NCI-H510A treated with DMSO at 0.1 percent for 48 hours (cell line): ENCODE results near the gene PLK2.
A peak's percentile ranks its signal among the peaks of the same experiment; 100 is the strongest.

Source experiments
- DNase-seq: peaks from one replicate; lab custom pipeline; 2025; lab: John Stamatoyannopoulos, UW

PLK2 gene

DNA sequence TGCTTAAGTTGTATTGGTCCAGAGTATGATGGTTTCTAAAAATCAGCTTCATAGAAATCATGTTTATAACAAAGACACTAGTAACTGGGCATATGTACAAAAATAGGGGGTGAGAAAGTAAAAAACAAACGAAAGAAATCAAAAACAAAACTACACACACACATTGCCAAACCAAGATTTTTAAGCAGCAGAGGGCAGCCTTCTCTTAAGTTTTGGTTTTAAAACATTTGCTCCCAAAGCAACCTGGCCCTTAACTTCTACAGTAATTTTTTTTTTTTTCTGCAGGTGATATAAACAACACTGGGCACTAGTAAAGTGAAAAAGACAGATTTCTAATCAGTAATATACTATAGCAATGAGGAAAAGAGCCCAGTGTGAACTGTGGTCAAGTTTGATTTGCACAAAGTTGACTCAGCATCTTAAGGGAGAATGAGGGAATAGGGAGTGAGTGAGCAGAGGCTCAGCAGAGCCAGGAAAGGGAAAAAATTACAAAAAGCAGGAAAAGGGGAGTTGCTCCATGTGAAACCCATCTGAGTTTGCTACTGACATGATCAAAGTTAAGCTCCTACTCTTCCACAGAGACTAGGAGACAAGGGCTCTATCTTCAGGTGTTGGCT is 18.0 kb upstream of the PLK2 start:
- no peak for DNase-seq

DNA sequence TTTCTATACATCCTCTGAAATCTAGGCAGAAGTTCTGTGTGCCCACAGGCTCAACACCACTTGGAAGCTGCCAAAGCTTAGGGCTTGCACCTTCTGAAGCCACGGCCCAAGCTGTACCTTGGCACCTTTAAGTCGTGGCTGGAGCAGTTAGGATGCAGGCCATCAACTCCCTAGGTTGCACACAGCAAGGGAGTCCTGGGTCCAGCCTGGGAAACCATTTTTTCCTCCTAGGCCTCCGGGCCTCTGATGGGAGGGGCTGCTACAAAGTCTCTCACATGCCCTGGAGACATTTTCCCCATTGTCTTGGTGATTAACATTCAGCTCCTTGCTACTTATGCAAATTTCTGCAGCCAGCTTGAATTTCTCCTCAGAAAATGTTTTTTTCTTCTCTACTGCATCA is 15.5 kb upstream of the PLK2 start:
- DNase-seq, result no peak

DNA sequence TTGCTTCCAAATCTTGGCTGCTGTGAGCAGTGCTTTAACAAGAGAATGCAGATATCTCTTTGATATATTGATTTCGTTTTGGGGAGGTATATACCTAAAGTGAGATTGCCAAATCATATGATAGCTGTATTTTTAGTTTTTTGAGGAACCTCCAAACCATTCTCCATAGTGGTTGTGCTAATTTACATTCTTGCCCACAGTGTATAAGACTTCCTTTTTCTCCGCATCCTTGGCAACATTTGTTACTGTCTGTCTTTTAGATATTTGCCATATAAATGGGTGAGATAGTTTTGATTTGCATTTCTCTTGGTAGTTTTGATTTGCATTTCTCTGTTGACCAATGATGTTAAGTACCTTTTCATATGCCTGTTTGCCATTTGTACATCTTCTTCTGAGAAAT is 10.0 kb upstream of the PLK2 start:
- DNase-seq, result no peak

DNA sequence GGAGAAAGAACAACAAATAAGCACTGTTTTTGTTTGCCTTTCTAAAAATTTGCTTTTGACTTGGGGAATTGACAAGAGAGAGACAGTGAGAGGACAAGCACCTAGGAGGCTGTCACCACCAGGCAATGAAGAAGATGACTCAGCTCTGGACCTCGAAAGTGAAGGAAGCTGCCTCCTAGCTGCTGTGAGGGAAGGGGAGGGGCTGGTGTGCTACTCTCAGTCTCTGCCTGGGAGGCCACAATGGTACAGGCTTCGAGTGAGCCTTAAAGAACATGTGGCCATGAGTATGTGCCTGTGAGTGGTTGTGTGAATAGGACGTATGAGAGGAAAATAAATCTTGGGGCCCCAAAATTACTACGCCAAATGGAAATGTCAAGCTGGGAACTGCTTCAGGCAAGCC is 7.1 kb upstream of the PLK2 start:
- DNase-seq, result no peak

DNA sequence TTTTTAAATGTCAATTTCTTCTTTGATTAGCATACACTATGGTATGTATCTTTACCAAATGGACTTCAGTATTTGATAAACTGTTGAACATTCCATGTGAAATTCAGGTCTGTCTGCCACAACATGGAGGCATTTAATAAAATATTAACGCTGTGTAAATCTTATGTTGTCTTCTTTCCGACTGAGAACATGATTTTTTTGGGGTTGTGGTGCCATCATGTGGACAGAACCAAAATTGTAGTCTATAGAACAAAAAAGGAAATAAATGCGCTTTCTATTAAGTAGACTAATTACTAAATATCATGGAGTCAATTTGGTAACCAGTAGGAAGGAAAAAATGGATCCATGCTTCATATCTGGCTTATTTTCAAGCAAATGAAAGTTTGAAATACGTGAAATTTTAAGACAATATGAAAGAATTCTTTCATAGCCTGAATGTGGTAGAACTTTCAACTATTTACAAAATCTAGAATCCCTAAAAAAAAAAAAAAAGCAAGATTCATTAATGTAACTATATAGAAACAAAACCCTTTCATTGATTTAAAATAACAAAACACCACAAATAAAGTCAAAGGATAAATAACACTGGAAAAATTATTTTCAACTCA is 2.8 kb upstream of the PLK2 start:
- DNase-seq, result peak; percentile 22

DNA sequence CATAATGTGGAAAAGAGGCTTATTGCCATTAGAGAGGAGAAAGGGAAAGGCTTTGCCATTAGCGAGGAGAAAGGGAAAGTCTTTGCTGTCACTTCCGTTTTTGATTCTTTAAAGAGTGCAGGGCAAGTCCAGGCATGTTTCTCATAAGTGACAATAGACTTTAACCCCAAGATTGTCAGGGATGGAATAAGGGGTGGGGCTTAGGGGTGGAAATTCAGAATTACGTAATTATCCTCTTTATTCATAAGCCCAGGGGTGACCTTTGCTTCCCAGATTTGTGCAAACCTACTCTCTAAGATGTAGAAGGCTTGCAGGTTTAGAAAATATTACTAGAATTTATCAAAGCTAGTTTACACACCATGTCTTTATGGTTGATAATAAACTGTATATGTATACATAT is 2.3 kb upstream of the PLK2 start:
- peak; percentile 4 for DNase-seq

DNA sequence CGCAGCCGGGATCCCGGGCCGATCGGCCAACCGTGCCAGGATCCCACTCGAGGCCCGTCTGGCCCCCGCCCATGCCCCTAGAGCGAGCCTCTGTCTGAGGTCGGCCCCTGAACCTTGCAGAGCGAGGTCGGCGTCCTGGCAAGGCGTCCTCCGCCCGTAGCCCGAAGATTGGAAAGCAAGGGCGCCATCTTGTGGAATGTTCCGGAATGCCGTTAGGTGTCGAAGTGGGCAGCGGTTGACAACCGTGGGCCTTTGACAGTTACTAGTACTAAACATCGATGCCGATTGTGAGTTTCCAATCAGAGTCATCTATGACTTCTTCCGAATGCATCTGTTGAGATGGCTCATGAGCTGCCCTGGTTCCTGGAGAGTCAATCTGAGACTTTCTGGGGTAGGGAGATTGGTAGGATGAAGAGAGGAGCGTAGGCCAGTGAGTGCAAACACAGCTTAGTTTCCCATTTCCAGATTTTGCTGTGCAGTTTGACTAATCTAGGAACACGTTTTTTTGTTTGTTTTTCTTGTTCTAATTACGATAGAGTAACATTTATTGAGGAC is 923 bp upstream of the PLK2 start:
- DNase-seq, result peak; percentile 84

DNA sequence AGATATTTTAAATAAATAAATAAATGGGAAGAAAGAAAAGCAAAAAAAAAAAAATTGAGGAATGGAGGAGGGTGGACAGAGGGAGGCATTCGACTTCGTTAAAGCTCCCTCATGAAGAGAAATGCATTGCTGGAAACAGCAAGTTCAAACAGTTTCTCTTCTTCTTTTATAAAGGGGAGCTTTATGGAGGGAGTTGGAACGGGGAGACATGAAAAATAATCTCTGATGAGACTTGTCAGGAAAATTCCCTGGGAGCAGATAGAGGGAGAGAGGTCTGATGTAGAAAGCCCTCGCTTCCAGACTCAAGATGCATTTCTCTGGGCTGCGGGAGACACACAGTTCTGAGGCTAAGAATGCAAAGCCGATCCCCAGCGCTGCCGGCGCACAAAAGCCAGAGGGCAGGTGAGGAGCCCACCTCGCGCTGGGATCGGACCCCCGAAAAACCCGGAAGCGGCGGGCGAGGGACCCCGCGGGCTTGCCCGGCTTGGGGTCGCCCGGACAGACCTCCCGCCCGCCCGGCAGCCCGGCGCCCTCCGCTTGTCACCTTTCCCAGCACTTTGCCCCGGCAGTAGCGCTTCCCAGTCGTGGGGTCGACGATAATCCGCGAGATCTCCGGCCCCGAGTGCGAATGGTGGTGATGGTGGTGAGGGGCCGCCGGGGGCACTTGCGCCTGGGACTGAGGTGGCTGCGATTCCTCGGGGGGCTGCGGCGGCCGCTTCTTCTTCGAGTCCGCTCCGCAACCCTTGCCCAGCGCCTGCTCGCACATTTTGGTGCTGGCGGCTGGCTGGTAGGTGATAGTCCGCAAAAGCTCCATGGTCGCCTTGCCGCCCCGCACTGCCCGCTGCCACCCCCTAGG is 512 bp downstream of the PLK2 start:
- peak; percentile 0 for DNase-seq

DNA sequence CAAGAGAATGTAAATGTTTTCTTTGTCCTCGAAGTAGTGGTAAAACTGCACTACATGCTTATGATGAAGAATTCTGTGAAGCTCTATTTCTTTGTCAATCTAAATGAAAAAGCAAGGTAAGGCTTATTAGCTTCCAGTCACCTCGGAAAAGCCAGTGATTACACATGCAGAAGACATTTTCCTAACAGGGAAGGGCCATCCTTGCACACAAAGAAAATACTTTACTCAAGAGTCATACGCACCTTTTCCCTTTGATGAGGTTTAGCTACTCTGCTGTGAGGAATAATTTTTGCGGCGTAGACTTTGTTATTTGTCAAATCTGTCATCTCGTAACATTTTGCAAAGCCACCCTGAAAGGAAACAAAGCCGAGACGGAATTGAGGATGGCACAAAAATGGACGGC is 1.1 kb downstream of the PLK2 start:
- DNase-seq, result peak; percentile 2

DNA sequence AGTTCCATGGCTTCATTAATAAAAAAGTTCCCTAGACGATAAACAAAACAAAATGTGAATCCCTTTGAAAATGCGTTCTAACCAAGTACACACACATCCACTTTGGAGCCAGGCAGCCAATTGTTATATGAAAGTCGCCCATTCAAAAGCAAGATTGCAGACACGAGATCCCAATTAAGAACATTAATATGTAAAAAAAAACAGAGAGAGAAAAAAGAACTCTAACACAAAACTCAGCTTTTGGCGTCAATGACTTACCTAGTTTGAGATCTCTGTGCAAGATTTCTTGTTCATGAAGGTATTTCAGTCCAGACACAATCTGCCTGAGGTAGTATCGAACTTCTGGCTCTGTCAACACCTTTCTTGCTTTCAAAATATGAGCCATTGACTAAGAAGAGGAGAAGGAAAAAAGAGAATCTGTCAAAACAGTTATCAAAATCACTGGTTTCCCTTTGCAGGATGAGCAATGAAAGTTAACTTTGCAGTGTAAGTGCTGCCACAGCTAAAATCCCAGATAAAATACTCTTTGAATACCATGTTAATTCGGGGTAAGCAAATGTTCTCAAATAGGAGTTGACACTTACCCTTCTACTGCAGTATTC is 1.6 kb downstream of the PLK2 start:
- DNase-seq, result no peak

DNA sequence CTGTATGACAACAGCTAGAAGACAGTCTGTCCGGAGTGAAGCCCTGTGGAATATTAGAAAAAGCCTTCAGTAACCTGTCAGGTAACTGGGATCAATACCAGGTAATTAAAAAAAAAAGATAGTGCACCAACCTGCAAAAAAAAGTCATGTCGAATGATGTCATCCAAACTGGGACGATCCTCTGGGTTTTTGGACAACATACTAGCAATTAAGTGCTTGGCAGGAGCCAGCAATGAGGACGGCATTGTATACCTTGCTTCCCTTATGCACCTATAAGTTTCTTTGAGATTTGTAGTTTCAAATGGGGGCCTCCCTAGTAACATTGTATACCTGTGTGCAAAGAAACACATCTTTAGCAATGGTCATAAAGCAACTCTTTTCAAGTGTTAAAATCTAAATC is 2.8 kb downstream of the PLK2 start:
- DNase-seq, result no peak

DNA sequence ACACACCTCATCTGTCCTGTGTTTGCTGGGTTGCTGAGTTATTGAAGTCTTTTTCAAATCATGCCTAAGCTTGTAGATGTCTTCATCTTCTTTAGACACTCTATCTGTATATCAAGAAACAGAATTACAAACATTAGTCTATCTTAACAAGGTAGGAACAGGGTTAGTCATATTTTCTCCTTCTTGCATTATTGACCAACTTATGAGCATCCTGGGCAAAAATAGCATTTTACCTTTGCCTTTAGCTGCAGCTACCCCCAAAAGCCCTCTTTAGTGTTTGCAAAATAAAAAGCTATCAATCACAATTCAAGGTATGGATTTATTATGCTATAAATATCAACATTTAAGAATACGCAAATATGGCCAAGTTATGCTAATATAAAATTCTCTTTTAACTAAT is 3.4 kb downstream of the PLK2 start:
- no peak for DNase-seq

DNA sequence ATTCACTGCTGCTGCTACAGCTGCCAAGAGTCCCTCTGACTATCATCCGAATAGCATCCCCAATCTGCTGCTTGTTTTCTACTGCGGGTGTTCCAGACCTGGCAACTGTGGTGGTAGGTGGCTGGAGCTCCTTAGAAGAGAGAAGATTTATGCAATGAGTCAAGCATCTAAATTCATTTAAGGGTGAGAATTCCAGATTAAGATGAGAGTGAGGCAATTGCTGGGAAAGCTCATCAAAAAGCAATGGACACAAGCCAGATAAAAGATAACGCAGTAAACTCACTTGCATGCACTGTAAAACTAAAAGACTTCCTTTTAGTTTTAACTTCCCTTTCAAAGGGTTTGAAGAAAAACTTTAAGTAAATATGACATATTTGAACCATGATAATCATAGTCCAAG is 3.9 kb downstream of the PLK2 start:
- no peak for DNase-seq

DNA sequence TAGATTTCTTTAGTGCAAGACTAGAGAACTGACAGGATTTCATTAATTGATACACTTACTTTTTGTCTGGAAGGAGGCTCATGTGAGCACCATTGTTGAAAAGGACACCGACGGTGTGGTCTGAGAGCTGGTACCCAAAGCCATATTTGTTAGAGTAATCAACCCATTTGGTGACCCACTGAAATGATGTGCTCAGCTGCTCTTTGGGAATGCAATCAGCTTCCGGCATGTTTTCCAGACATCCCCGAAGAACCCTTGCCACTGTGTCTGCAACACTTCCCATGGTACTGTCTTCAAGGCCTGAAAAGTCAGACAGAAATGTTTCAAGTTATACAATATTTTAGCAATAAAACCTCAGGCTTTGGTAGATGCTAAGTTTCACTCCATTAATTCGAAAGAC is 4.4 kb downstream of the PLK2 start:
- DNase-seq, result no peak

DNA sequence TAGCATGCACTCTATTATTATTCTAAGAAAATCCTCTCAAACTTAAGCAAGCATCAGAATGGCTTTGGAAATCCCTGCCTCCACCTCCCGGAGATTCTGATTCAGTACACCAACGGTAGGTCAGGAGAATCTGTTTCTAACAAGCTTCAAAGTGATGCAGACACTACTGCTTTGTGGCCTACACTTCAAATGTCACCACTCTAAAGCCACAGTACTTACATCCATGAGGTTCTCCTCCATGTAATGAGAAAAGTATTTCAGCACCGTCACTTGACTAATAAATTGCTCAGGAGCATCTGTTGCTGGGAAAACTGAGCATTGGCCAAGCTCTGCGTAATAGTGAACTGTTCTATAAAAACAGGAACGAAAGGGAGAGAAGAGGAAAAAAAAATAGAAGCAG is 4.8 kb downstream of the PLK2 start:
- no peak for DNase-seq

DNA sequence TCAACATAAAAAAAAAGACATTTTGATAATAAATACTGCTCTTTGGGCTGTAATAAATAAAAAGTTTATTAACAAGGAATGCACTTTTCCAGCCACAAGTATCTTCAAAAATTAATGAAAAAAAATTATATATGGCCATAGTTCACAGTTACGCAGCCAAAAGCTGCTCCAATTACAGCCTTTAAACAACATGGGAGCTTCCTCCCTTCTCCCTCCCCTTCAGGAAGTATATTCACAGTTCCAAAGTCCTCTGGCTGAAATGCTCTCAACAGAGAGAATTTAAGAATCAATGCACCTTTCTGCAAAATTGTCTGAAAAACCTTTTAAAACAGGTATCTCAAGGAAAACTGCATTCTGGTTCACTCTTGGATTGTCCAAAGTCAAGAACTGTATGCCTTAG is 5.9 kb downstream of the PLK2 start:
- no peak for DNase-seq

DNA sequence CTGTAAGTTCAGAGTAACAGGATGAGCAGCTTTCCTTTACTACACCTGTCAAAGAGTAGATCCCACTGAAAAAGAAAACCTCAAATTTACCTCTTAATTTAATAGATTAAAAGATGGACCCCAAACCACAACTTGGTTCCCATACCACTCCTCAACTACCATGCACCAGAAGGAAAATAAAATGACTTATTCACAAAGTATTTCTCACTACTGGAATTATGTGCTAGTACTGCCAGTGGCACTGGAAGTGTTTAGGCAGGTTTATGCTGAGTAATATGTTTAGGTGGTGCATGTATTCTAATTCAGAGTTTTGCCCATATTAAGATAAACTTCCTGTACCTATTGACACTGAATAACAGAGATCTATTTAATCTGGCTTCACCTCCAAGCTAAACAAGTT is 6.6 kb downstream of the PLK2 start:
- DNase-seq, result no peak

DNA sequence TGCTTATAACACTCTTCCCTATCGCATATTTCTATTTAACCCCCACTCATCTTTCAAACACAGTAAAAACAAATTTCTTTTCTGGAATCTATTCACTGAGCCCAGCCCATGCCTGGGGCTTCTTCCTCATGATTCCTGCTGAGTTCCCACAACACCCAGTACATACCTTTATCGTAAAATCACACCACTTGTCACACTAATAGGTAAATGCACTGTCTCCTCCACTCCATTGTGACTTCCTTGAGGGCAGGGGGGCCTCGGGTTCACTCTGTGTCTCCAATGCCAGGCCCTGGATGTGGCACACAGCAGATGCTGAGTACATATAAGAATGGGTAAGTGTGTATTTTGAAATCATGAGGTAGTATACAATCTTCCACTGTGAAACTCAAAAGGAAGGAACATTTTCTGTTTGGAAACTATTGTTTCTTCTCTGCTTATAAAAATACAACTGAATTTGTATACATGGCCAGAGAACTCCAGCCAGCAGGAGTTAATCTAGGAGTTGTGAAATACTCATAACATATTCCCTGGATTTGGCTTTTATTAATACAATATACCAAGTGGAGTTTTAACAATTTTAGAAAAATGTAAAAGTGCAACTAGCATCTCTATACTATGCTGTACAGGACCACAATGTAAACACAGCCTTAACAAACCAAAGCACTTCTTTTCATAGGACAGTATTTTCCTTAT is 7.2 kb downstream of the PLK2 start:
- no peak for DNase-seq

DNA sequence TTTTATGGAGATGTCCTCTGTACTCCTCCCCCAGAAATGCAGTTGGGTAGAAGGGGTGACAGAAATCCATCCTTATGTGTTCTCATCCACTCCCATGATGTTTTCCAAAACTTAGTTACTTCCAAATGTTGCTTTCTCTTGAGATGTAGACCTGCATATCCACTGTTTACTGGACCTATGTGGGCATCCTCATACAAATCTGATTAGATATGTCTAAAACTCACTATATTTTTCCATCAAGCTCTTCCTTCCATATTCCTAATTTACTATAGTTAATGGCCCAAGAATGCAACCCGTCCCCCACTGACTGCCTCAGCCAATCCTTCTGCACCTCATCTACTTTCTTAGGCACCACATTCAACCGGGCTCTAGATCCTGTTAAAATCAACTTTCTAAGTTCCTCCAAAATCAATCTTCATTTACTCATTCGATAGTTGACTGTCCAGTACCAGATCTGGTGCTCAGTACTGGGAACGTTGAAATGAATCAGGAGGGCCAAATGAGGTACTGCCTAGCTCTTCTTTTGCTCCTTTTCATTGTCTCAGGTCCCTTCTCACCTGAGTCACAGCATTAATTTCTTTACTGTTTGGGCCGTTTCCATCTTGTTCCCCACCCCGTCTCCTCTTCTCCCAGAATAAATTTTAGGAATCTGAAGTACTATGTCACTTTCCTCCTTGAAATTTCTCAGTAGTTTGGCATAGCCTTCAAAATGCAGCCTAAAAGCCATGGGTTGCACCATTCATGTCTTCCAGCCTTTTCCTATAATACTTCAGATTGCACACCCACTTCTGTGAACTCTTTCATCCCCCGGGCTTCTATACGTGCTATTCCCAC is 7.9 kb downstream of the PLK2 start:
- no peak for DNase-seq

DNA sequence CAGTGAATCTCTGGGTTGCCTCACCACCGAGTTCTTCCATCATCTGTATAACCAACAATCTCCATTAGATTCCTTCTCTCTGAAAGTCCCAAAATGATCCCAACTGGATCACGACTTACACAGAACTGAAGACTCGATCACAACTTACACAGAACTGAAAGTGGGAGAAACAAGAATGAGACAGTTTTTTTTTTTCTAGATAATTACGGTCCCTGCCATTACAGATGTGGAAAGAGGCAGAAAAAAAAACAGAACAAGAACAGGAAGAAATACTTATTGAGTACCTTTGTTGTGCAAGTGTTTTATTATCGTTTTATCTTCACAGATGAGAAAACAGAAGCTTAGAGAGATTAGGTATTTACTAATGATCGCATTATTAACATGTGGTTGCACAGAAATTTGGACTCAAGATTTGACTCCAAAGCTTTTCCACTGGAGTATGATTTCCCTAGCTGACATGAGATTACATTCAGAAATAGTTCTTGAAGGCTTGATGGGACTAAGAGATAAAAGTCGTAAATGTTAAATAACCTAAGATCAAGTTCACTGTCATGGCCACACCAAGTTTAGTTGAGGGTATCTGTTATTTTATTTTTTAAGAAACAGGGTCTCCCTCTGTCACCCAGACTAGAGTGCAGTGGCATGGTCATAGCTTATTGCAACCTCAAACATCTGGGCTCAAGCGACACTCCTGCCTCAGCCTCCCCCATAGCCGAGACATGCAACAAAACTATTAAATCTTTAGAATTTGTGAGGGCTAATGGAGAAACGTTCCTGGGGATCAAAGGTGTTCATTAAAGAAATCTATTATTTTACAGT is 8.9 kb downstream of the PLK2 start:
- DNase-seq, result no peak
